Measurements from ENCODE around the gene DDT.

GRCh38 chr22:23939017-23939357, 35.3 kb downstream of the DDT start:
- TF ChIP-seq POLR2A (IDR thresholded peaks at IDR 0.05; ENCODE audit: low read length) = no peak
- no peak for TF ChIP-seq GATA1 (IDR thresholded peaks at IDR 0.05; ENCODE audit: low read depth, low read length)
